Stimulated activated CD4-positive, alpha-beta T cell treated with anti-CD3 and anti-CD28 coated beads, Interleukin-4, amount 100 ng/mL, for 24 hours (primary cell): ENCODE measurements around the gene ECD.

ENCODE experiments used
- DNase-seq: peaks from one replicate; pipeline ENCODE4 v3.0.0-alpha.2; 2020

The ECD gene

DNA sequence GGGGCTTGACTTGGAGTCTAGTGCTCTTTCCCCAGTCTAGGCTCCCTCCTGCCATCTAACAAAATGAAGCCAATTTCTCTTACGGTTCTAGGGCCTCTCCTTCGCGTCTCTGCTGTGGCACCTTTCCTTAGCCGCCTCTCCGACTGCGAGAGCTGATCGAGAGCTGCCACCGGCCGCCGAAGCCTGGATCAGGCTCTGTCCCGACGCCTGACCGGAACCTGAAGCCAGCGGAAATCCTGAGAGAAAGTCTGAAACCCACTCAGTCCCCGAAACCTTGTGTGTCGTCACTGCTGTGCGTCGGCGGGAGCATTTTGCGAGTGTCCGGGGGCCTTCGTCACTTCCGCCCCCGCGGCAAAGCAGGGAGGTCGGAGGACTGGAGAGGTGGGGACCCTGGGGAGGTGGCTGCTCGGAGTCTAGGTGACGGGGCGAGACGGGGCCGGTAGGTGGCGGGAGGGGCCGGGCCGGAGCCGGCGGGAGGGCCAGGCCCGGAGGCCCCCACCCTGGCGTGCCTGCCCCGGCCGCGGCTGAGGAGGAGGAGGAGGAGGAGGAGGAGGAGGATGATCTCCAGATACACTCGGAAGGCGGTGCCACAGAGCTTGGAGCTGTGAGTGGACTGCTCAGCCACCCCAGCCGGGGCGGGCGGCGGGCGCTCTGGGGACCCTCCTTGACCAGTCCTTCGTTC, at the start of gene ECD, which contains the start of gene FAM149B1:
TSS of gene ECD (minus strand) at position 226 of the 682 bp plus-strand sequence. CDS start 4,071 bp downstream, outside the sequence.
TSS of gene FAM149B1 (plus strand) at position 337 of the 682 bp plus-strand sequence. CDS start at position 558, 221 bp downstream.
- DNase-seq: peak; percentile 93

DNA sequence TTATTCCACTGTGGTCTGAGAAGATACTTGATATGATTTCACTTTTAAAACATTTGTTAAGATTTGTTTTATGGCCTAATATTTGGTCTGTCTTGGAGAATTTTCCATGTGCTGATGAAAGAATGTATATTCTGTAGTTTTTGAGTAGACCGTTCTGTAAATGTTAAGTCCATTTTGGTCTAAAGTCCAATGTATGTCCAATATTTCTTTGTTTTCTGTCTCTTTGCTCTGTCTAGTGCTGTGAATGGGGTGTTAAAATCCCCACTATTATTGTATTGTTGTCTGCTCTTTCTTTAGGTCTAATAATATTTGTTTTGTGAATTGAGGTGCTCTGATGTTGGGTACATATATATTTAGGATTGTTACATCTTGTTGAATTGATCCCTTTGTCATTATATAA, 47.9 kb upstream of the ECD start:
- DNase-seq: no peak

DNA sequence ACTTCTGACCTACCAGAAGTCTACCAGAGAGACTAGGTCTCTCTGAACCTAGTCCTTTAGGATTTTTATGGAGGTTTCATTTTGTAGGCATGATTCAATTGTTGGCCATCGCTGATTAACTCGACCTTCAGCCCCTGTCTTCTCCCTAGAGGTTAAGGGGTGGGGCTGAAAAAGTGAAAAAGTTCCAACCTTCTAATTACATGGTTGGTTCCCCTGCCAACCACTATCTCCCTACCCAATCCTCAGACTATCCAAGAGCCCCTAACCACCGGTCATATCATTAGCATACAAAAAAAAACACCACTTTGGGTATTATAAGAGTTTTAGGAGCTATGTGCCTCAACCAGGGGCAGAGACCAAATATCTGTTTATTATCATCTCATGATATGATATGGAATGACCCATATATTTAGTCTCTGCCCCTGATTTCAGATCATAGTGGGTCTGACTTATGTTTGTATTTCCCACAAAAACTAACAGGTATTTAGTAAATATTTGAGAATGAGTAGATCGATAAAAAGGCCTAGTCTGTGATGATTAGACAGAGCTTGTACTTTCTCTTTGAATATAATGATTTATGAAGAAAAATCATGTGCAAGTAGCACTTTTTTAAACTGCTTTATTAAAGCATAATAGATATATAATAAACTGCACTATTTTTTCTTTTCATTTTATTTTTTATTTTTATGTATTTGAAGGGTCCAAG, 43.5 kb upstream of the ECD start:
- DNase-seq: no peak

DNA sequence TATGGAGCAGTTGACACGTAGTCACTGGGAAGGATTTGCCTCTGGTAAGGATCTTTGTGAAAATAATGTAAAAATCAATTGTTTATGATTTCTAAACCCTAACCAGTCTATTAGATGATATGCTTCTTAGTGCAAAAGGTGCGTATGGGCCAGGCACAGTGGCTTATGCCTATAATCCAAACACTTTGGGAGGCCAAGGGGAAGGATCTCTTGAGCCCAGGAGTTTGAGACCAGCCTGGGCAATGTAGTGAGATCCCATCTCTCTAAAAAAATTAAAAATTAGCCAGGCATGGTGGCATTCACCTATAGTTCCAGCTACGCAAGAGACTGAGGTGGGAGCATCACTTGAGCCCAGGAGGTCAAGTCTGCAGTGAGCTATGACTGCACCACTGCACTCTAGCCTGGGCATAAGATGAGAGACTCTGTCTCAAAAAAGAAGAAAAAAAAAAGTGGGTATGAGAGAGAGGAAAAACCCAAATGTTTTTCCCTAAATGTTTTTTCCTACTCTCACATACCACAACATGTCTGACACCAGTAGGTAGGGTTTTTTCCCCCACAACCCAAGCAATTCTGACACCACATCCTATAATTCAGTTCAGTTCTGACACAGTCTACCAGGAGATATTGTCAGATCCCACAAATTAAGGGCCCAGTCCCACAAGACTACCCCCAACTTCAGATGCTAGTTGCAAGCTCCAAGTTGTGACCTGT, 42.7 kb upstream of the ECD start:
- DNase-seq: no peak

DNA sequence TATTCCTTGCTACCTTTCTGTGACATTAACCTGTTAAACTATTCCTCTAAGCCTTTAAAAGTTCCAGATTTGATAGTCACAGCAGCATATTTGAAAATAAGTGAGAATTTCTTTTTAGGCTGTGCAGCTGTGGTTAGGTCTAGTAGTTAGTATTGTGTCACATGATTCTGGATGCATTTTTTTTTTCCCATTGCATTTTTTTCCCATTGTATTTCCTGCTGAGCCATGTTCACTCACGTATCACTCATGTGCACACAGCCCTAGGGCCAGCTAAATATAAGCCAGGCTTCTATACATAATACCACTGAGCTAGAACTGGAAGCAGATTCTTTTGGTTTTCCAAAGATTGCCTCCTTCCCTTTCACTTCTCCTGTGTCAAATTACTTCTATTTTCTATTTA, 41.9 kb upstream of the ECD start:
- no peak for DNase-seq

DNA sequence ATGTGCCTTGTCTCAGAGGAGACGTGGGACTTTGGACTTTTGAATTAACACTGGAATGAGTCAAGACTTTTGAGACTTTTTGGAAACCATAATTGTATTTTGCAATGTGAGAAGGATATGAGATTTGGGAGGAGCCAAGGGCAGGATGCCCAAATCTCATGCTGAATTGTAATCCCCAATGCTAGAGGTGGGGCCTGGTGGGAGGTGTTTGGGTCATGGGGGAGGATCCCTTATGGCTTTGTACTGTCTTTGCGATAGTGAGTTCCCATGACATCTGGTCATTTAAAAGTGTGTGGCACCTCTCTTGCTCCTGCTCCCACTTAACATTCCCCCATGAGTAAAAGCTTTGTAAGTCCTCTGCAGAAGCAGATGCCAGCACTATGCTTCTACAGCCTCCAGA, 40.1 kb upstream of the ECD start:
- no peak for DNase-seq

DNA sequence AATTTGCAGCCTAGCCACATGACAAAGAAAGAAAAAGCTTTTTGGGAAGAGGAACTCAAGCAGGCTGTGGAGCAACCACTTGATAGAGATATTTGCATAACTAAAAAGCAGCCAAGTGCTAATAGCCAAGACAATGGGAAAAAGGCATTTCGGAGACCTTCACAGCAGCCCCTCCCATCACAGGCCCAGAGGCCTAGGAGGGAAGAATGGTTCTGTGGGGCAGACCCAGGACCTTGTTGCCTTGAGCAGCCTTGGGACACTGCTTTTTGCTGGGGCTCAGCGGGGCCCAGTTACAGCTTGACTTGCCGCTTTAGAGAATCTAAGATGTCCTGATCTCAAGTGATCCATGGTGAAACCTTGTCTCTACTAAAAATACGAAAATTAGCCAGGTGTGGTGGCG, 38.6 kb upstream of the ECD start:
- no peak for DNase-seq

DNA sequence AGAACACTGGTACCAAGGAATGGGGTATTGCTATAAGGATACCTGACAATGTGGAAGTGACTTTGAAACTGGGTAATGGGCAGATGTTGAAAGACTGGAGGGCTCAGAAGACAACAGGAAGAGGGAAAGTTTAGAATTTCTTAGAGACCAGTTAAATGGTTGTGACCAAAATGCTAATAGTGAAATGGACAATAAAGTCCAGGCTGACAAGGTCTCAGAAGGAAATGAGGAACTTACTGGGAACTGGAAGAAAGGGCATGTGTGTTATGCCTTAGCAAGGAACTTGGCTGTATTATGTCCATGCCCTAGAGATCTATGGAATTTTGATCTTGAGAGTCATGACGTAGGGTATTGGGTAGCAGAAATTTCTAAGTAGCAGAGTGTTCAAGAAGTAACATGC, 38.1 kb upstream of the ECD start:
- no peak for DNase-seq

DNA sequence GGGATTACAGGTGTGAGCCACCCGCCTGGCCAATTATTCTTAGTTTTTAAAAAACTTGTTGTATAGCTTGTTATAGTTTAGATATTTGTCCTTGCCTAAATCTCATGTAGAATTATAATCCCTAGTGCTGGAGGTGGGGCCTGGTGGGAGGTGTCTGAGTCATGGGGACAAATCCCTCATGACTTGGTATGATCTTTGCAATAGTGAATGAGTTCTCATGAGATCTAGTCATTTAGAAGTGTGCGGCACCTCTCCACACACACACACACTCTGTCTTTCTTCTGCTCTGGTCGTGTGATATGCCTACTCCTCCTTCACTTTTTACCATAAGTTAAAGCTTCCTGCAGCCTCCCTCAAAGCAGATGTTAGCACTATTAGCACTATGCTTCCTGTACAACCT, 37.3 kb upstream of the ECD start:
- no peak for DNase-seq

DNA sequence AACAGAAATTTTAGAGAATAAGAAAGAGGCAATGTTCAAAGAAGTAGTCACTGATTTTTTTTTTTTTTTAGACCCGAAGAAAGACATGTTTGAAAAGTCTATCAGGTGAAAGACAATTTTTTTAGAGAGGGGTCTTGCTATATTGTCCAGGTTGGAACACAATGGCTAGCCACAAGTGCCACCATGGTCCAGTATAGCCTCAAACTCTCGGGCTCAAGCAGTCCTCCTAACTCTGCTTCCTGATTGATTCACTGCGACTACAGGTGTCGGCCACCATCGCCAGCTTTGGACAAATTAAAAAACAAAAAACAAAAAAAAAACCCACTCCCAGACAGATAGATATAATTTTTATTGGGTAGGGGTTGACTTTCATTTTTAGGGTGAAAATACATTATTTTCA, 22.4 kb upstream of the ECD start:
- DNase-seq: no peak

DNA sequence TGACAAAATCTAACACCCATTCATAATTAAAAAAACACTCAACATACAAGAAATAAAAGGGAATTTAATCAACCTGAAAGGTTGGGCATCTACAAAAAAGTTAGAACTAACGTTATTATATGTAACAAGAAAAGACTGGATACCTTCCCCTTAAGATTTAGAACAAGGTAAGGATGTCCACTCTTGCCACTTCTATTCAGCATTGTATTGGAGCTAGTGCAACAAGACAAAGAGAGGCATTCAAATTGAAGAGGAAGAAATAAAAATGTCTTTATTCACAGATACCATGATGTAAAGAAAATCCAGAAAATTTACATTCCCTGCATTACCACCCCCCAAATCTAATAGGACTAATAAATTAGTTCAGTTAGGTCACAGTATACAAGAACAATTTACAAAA, 18.5 kb upstream of the ECD start:
- DNase-seq: no peak

DNA sequence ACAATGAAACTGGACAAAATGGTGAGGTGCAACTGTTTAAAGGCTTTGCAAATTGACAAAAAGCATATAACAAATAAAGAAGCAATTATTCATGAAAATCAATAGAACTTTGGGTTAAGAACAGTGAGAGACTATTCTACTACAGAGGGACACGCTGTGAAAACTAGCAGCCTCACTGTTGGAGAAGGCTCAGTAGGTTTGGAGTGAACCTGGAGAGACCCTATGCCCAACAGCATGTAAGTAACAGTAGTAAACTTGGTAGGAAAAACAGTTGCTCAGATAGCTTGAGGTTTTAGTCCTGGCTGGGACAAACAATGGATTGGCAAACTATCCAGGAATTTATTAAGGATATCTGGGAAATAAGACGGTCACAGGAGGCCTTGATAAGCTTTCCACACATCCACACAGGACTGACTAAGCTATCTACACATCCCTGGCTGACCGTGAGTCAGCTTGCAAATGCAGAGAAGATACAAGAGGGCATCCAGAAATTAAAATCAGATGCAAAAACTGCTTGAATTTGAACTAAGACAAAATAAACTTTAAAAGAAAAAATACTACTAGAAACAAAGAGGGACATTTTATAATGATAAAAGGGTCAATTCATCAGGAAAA, 16.0 kb upstream of the ECD start:
- DNase-seq: no peak

DNA sequence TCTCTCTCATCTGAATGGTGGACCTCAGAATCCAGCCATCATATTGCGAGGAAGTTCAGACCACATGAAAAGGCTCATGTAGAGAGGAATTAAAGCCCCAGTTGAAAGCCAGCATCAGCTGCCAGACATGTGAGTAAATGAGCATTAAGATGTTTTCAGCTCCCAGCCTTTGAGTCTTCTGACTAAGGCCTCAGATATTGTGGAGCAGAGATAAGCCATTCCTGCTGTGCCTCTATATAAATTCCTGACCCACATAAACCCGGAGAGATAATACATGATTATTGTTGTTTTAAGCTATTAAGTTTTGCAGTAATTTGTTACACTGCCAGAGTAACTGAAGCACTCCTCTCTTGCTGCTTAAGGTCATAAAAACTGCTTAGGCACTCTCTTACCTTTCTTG, 14.8 kb upstream of the ECD start:
- no peak for DNase-seq

DNA sequence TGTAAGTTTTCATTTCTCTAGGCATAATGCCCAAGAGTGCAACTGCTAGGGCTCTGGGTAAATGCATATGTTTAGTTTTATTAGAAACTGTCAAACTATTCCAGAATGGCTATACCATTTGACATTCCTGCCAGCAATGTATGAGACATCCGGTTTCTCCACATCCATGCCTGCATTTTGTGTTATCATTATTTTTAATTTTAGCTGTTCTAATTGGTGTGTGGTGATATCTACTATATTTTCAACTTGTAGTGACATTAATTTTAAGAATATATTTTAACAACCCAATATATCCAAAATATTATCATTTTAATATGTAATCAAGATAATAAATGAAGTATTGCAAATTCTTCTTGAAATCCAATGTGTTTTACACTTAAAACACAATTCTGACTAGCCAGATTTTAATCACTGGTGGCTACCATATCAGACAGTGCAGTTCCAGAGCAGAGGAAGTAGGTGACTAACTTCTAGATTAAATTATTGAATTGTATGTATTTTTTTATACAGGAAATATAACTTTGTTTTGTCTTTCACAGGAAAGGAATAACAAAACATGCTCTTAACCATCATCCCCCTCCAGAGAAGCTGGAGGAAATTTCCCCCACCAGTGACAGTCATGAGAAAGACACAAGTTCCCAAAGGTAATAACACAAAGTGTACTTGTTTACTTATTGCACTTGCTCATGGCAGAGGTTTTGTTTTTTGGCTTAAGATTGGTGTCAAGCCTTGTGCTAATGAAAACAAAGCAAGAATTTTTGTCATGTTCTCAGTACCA, 6.5 kb upstream of the ECD start:
- no peak for DNase-seq

DNA sequence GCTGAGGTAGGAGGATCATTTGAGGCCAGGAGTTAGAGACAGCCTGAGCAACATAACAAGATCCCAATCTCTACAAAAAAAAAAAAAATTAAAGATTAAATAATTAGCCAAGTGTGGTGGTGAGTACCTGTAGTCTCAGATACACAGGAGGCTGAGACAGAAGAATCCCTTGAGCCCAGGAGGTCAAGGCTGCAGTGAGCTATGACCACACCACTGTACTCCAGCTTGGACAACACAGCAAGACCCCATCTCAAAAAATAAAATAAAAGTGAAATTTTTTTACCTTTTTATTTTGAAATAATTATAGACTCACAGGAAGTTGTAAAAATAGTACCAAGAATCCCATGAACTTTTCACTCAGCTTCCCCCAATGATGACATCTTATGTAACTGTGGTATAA, 5.1 kb upstream of the ECD start:
- DNase-seq: no peak

DNA sequence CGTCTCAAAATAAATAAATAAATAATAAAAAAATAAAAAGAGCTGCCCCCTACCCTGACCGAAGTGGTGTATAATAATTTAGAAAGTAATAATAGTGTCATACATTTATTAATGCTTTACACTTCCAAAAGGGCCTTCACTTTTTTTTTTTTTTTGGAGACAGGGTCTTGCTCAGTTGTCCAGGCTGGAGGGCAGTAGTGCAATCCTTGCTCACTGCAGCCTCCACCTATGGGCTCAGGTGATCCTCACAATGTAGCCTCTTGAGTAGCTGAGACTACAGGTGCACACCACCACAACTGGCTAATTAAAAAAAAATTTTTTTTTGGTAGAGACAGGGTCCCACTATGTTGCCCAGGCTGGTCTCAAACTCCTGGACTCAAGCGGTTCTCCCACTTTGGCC, 1.5 kb upstream of the ECD start:
- DNase-seq: no peak

DNA sequence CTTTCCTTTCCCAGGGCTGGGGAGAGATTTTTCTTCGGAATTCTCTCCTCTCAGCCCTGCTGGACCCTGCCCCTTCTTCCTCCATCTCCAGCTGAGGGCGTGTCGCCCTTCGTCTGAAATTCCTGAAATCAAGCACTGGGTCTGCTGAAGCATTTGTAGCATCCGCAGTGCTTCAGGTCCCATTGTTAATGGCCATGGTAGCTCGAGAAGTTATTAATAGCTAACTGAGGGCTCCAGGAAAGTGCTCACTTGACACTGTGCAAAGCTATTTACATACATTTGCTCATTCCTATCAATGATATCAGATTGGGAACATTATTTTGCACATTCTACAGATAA, 626 bp upstream of the ECD start:
- DNase-seq: no peak

DNA sequence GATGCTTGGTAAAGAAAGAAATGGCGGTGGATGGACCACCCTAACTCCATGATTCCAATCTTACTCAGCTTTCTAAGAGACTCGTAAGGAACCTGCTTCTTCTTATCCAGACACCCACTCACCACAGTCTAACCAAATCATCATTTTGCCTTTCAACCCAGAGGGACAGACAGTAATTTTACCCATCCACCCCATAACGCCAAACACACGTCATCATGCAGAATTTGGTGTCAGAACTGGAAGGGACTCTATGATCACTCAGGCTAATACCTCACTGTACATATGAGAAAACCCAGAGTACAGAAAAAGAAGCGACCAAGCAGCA, 388 bp downstream of the ECD start:
- peak; percentile 20 for DNase-seq

DNA sequence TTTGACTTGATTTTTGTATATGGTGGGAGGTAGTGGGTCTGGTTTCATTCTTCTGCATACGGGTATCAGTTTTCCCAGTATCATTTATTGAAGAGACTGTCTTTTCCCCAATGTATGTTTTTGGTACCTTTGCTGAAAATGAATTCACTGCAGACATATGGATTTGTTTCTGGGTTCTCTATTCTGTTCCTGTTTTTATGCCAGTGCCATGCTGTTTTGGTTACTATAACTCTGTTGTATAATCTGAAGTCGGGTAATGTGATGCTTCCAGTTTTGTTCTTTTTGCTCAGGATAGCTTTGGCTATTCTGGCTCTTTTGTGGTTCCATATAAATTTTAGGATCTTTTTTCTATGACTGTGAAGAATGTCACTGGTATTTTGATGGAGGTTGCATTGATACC, 836 bp downstream of the ECD start:
- DNase-seq: no peak

DNA sequence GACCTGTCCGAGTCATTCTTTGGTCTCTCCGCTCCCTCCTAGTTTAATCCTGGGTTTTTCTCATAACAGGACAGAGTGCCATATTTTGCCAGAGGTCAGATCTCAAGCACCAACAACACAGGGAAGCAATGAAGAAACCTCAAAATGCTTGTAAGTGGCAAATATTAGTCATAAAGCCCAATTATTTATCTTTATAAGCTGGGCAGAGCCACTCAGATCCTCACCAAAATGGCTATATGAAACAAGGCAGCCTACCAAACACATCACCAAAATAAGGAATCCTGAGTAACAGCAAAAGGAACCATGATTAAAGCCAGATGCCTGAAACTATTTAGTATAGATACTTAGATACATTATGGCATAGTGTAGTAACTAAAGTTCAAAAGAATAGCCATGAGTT, 4.7 kb downstream of the ECD start:
- DNase-seq: no peak

DNA sequence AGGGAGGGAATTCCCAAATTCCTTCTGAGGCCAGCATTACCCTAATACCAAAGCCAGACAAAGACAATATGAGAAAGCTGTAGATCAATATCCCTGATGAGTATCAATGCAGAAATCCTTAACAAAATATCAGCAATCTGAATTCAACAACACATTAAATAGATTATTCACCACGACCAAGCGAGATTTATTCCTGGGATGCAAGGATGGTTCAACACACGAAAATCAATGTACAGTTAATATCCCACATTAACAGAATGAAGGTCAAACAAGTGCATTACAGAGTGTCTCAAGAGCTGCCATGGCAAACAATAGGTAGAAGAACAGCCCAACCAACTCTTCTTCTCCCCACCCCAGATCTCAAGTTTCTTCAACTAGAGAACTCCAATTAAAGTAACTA, 6.1 kb downstream of the ECD start:
- no peak for DNase-seq

DNA sequence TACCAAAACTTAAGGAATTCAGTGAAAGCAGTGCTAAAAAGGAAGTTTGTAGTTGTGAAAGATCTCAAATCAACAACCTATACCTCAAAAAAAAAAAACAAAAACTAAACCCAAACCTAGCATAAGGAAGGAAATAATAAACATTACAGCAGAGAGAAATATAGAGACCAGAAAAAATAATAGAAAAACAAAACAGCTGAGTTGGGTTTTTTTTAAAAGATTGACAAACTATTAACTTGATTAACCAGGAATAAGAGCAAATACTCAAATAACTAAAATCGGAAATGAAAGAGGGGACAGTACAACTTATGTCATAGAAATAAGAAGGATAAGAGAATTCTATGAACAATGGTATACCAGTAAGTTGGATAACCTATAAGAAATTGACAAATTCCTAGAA, 6.7 kb downstream of the ECD start:
- DNase-seq: no peak

DNA sequence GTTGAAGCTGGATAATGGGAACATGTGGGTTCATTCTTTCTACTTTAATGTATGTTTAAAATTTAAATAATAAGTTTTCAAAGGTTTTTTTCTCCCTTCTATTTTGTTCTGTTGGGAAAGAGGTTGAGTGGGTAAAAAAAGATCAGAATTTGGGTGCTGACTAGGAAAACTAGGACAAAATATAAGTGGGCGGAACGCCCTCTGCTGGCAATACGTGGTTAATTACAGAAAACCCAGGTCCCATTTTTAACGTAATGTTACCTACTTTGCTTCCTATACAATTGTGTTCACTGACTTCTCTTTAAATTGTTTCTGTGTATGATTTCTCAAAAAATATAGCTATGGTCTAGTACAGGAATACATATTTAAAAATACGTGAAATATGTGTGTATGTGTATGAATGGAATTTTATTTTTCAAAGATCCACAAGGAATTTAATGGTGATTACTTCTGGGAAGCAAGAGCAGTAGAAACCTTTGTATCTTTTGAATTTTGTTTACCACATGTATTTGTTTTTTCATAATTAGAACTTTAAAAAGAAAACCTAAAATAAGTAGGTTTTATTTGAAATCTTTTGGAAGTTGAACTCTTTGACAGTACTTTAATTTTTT, 8.7 kb downstream of the ECD start:
- peak; percentile 60 for DNase-seq
